ENCODE data around the gene NMBR.
A peak's percentile ranks its signal among the peaks of the same experiment; 100 is the strongest.
"Not testable (repeated sequence)": the region's sequence is repeated elsewhere in the genome, so short reads cannot be mapped to it uniquely, and the experiment has no call there.

Gene NMBR

GRCh38 chr6:142146828-142147662, at the start of gene NMBR, which contains the start of gene VTA1:
TSS of gene NMBR (minus strand) at chr6:142147122. CDS start at chr6:142088658, 58,464 bp downstream.
TSS of gene VTA1 (plus strand) at chr6:142147263. CDS start at chr6:142147288, 25 bp downstream.
- DNase-seq: peak; percentile 83 to 99 (median 96)

DNA sequence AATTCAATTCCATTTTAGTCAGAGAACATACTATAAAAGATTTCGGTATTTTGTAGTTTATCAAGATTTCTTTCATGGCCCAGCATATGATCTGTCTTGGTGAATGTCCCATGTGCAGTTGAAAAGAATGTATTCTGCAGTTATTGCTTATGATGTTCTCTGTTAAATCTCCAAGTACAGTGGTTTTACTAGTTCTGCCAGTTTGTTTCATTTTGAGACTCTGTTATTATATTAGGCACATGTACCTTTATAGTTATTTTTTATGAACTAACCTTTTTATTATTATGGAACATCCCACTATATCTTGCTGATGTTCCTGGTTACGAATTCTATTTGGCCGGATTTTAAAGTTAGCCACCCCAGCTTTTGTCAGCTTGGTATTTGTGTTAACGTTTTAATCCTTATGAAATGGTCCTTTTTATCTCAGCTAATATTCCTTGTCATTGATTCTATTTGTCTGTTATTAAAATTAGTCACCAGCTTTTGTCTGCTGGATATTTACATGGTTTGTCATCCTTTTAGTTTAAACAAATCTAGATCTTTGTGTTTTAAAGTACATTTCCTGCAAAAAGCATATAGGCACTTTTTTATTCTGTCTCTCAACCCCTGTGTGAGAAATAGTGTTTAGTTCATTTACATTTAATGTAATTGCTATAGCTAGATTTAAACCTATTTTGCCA, 49.1 kb upstream of the NMBR start:
- no peak for DNase-seq

DNA sequence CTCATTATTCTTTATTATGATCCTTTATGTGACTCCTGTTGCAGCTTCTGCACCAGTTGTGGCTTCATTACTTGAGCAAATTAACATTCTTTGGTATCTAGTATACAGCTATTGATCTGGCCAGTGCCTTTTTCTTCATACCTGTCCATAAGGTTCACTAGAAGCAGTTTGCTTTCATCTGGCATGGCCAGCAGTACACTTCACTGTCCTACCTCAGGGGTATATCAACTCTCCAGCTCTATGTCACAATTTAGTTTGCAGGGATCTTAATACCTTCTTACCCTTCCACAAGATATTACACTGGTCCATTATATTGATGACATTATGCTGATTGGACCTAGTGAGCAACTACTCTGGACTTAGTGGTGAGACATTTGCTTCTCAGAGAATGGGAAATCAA, 46.7 kb upstream of the NMBR start:
- DNase-seq: no peak

GRCh38 chr6:142192343-142192742, 45.4 kb upstream of the NMBR start:
- DNase-seq: no peak

DNA sequence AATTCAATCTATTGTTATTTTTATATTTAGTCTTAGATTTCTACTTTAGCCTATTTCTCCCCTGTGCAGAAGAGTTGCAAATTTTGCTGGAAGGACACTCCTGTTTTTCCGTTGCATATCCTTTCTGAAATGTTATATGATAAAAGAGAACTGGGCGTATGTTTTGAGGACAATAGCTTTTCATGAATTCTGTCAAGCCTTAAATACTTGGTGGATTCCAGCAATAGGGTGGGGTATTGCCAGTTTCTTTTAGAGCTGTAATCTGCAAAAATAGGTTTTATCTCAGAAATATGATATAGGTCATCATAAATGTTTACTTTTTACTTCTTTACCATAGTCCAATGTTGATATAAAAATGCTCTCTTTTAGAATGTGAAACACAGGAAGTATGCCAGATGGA, 42.1 kb upstream of the NMBR start:
- DNase-seq: no peak

- not testable (repeated sequence) for DNase-seq
Observed at GRCh38 chr6:142188341-142188740, 41.4 kb upstream of the NMBR start.

GRCh38 chr6:142187209-142187608, 40.3 kb upstream of the NMBR start:
- DNase-seq: no peak

DNA sequence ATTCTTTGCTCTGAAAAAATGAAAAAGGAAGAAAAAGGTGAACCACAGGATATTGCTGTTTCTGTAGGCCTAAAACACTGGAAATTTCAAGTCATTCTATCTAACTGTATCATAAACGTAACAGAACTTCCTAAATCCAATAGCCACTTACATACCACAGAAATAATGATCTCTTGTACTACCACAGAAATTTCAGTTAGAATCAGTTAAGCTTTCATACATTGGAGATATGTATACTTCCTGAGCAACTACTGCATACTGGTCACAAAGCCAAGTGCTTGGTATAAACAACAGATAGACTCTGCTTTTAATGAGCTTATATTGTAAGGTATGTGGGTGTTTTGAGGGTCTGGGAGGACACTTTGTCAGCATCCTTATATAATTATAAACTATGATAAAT, 38.7 kb upstream of the NMBR start:
- DNase-seq: no peak

GRCh38 chr6:142184307-142184706, 37.4 kb upstream of the NMBR start:
- no peak for DNase-seq

DNA sequence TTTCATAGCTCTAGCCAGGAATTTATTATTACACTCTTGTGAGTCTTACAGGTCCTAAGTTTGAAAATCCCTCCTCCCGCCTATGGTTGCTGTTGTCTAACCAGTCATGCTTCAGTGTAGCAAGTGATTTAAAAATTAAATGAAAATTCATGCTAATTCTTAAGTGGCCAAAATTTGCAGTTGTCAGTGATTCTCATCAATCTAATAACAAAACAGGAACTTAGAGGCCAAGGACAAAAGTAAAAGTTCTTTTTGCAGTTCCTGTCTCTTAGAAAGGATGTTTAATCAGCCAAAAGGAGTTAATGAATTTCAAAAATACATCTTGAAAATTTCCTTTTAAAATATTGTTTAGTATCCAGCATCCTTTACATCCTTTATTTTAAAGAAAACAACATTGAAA, 36.4 kb upstream of the NMBR start:
- DNase-seq: no peak

- no peak for DNase-seq
Observed at GRCh38 chr6:142182004-142182403, 35.1 kb upstream of the NMBR start.

DNA sequence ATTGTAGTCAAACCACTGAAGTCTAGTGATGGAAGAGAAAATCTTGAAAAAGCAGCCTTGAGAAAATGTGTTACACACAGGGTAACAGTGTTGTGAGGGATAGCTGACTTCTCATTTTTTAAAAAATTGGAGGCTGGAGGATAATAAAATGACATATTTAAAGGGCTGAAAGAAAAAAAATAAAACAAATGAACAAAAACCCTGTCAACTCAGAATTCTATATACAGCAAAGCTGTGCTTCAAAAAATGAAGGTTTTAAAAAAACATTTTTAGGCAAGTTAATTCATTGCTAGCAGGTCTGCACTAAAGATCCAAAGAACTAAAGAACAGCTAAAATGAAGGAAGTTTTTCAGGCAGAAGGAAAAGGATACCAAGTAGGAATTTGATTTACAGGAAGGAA, 31.2 kb upstream of the NMBR start:
- DNase-seq: no peak

DNA sequence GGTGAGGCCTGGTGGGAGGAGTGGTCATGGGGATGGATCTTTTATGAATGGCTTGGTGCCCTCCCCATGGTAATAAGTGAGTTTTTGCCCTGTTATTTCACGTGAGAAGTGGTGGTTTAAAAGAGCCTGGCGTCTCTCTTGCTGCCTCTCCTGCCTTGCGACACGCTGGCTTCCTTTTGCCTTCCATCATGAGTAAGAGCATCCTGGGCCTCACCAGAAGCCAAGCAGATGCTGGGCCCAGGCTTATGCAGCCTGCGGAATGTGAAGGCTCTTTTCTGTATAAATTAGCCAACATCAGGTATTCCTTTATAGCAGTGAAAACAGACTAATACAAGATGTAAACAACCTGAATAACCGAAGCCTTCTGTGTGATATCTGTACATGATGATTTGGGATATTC, 27.8 kb upstream of the NMBR start:
- DNase-seq: no peak

DNA sequence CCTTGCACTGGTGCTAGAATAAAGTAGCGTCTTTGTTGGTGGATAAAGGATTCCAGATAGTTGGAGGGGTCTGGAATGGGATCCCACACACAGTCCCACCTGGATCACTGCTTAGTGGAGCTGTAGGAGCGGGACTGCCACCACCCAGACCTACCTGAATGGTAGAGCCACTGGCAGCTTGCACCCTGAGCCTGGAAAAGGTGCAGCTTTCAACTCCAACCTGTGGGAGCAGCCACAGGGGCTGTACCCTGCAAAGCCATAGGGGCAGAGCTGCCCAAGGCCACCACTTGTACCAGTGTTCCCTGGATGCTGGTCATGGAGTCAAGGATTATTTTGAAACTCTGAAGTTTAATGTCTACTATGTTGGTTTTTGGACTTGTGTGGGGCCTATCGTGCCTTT, 27.1 kb upstream of the NMBR start:
- DNase-seq: no peak

DNA sequence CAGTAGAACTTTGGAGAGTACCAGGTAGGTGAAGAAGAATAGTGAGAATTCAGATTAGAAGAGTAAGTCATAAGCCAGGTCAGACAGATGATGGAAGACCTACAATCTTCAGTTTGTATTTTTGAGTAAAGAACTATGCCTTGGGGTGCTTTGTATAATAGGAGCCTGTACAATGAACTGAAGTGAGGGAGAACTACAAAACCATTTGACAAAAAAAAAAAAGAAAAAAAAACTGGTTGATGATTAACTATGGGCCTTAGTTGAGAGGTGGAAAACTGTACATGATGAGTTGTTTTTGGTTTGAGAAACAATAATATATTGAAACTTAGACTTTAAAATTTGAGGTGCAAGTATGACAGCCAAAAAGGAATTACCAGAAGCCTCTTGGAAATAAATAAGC, 25.8 kb upstream of the NMBR start:
- DNase-seq: no peak

- DNase-seq: no peak
Observed at GRCh38 chr6:142171351-142171750, 24.4 kb upstream of the NMBR start.

DNA sequence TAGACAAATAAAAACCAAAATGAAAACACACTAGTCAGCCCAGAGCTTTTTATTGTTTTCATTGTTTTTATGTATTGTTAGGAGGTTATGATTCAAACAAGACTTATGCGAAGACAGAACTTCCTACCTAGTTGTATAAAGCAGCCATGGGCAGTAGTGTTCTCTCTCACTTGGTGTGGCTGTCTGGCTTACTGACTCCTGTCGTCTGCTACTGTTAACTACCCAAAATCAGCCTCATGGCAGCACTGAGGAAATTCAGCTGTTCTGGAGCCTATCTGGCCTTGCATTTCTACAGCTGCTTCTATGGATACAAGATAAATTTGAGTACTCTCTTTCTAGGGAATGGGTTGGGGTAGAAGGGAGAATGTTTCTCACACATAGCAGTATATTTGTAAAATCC, 20.6 kb upstream of the NMBR start:
- no peak for DNase-seq

- no peak for DNase-seq
Observed at GRCh38 chr6:142167071-142167470, 20.1 kb upstream of the NMBR start.

- DNase-seq: no peak
Observed at GRCh38 chr6:142165227-142165626, 18.3 kb upstream of the NMBR start.

DNA sequence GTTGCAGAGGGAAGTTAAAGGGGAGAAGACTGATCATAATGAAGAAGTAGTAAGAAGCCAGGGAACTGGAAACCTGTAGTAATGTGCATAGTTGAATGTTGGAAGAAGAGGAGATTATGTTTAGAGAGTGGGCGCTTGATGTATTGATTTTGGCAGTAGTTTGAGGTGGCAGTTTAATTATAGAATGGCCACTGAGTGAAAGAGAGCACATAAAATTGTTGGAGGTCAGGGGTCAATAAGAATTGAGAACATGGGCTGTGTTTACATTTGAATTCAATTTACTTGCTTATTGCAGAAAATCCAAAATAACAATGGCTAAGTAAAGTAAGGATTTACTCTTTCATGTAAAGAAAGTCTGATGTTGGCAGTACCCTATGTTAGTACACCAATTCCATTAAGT, 15.9 kb upstream of the NMBR start:
- no peak for DNase-seq

- DNase-seq: not testable (repeated sequence)
Observed at GRCh38 chr6:142156758-142157068, 9.8 kb upstream of the NMBR start.

GRCh38 chr6:142155895-142156757, 9.2 kb upstream of the NMBR start:
- no peak for DNase-seq

Data from nucleus accumbens (tissue), 56 donors.